Measurements from ENCODE around the gene TPSAB1.
"Not testable (repeated sequence)": the region's sequence is repeated elsewhere in the genome, so short reads cannot be mapped to it uniquely, and the experiment has no call there.

Gene TPSAB1

GRCh38 chr16:1253701-1254364 lies 13.3 kb downstream of the TPSAB1 start:
- DNase-seq = not testable (repeated sequence)

GRCh38 chr16:1254821-1255220 lies 14.3 kb downstream of the TPSAB1 start:
- DNase-seq = not testable (repeated sequence)

- DNase-seq = not testable (repeated sequence)
Observed at GRCh38 chr16:1255276-1256122, 15.0 kb downstream of the TPSAB1 start, which contains the start of gene TPSD1. TPSD1 (plus strand) TSS chr16:1256069; CDS start chr16:1256281, 212 bp downstream.

- not testable (repeated sequence) for DNase-seq
Observed at GRCh38 chr16:1256296-1256873, 15.9 kb downstream of the TPSAB1 start.

GRCh38 chr16:1256874-1257322 lies 16.4 kb downstream of the TPSAB1 start:
- DNase-seq = no peak

GRCh38 chr16:1257561-1258224 lies 17.2 kb downstream of the TPSAB1 start:
- DNase-seq = no peak

GRCh38 chr16:1258225-1258600 lies 17.7 kb downstream of the TPSAB1 start:
- no peak for DNase-seq

- DNase-seq = no peak
Observed at GRCh38 chr16:1258906-1259759, 18.6 kb downstream of the TPSAB1 start.

- DNase-seq = no peak
Observed at GRCh38 chr16:1259760-1260068, 19.2 kb downstream of the TPSAB1 start.

GRCh38 chr16:1260101-1260680 lies 19.7 kb downstream of the TPSAB1 start:
- DNase-seq = no peak

- DNase-seq = no peak
Observed at GRCh38 chr16:1261131-1261892, 20.8 kb downstream of the TPSAB1 start.

- no peak for DNase-seq
Observed at GRCh38 chr16:1262210-1262845, 21.8 kb downstream of the TPSAB1 start.

- no peak for DNase-seq
Observed at GRCh38 chr16:1262846-1263221, 22.3 kb downstream of the TPSAB1 start.

GRCh38 chr16:1263591-1264344 lies 23.3 kb downstream of the TPSAB1 start:
- no peak for DNase-seq

- no peak for DNase-seq
Observed at GRCh38 chr16:1264345-1265089, 24.0 kb downstream of the TPSAB1 start.

- no peak for DNase-seq
Observed at GRCh38 chr16:1265090-1265630, 24.7 kb downstream of the TPSAB1 start.

GRCh38 chr16:1265826-1266225 lies 25.3 kb downstream of the TPSAB1 start:
- DNase-seq = no peak

GRCh38 chr16:1269418-1269817 lies 28.9 kb downstream of the TPSAB1 start:
- not testable (repeated sequence) for DNase-seq

GRCh38 chr16:1271380-1271723 lies 30.8 kb downstream of the TPSAB1 start:
- DNase-seq = no peak

Data from fibroblast of upper back skin (primary cell).